Stimulated activated CD8-positive, alpha-beta memory T cell treated with anti-CD3 and anti-CD28 coated beads, Interleukin-15, amount 100 ng/mL, for 48 hours (primary cell): ENCODE data around the gene FGGY.
A peak's percentile ranks its signal among the peaks of the same experiment; 100 is the strongest.
"Not testable (repeated sequence)": the region's sequence is repeated elsewhere in the genome, so short reads cannot be mapped to it uniquely, and the experiment has no call there.

Source experiments
- DNase-seq, 2 donors: peaks; one replicate each; pipeline ENCODE4 v3.0.0-alpha.2; 2020; ENCODE audit warnings: low read depth in 2 of 2

Gene FGGY

GRCh38 chr1:59289570-59289969 lies 7.3 kb upstream of the FGGY start:
- no peak for DNase-seq

- peak in 1 of 2 donors; percentile 7 for DNase-seq
These were observed 6.5 kb upstream of the FGGY start for GRCh38 chr1:59290193-59290949.

DNA sequence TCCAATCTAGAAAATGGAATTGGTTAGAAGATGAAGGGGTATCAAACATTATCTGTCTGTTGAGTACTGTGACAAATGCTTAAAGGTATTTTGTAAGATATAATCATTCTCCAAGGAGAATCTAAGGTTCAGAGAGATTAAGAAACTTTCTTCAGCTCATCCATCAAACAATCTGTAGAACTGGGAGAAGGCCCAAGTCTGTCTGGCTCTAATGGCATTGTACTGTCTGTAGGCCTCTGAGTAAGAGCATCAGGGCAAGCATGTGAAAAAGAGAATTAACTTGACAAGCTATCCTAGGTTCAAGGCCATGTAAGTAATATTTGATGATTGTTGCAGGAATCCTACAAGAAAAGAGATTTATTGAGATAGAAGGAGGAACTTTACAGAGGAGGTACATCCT lies 5.3 kb upstream of the FGGY start:
- no peak for DNase-seq

DNA sequence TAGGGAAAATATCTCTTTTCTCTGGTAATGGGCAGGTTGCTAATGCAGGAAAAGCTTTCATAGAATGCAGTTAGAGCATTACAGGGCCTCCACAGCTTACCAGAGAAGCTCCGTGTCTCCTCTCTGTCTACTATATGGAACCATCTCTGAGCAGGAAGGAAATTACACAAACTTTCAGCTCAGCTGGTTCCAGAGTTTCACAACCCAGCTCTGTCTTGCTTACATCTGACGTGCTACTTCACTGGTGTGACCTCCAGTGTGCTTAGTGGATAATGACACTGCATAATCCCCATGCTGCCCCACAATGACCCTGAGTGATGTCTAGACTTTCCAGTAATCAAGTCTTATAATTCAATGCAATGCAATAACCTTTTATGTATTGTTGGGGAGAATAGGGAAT lies 4.3 kb upstream of the FGGY start:
- no peak for DNase-seq

- DNase-seq = no peak
These were observed 3.7 kb upstream of the FGGY start for GRCh38 chr1:59293206-59293605.

- DNase-seq = no peak
These were observed 3.0 kb upstream of the FGGY start for GRCh38 chr1:59293849-59294248.

DNA sequence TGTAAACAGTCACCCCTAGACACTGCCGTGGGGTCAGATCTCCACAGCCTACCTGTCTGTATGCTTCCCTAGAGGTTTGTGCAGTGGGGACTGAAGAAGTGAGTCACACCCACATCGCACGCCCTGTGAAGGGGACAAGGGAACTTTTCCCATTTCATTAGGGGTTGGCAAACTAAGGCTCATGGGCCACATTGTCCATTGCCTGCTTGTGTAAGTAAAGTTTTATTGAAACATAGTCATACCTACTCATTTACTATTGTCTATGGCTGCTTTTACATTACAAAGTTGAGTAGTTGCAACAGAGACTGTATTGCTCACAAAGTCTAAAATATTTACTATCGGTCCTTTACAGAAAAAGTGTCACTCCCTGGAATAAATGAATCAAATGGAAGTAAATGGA lies 2.5 kb upstream of the FGGY start:
- no peak for DNase-seq

DNA sequence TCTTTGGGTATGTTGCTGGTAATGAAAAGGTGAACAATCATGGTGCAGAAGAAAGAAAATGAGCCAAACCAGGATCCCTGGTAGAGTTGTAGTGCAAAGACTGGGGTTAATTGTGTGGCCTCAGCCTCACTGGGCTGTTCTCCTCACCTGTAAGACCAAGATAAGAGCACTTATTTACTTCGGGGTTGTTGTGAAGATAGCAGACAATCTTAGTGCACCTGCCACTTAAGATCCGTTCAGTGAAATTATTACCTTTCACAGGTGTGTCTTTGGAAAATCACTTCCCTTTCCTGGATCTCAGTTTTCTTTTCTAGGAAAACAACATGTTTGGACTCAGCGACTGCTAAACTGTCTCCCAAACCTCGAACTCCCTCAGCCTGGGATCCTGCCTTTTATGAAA lies 1.3 kb upstream of the FGGY start:
- no peak for DNase-seq

DNA sequence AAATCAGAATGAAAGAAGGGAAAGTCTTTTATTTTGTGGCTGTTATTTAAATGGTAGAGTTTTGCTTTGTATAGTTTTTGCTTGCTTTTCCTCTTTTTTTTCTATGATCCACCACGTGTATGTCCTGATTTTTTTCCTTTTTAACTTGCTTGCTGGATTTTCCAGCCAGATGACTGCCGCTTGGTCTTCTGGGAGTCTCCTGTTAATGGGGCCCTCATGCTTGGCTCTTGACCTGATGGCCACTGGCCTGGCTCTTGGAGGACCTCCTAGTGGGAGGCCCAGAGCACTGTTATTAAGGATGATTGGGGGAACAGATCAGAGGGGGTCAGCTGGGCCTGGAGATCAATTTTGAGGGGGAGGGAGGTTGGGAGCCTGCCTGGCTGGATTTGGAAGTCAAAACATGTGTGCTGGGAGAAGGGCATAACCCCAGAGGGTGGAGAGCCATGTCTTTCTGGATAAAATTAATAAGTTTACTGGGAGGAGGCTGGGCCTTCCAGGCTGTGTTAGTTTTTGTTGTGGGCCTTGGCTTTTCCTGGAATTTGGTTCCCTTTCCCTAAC lies 1.2 kb downstream of the FGGY start:
- no peak for DNase-seq

DNA sequence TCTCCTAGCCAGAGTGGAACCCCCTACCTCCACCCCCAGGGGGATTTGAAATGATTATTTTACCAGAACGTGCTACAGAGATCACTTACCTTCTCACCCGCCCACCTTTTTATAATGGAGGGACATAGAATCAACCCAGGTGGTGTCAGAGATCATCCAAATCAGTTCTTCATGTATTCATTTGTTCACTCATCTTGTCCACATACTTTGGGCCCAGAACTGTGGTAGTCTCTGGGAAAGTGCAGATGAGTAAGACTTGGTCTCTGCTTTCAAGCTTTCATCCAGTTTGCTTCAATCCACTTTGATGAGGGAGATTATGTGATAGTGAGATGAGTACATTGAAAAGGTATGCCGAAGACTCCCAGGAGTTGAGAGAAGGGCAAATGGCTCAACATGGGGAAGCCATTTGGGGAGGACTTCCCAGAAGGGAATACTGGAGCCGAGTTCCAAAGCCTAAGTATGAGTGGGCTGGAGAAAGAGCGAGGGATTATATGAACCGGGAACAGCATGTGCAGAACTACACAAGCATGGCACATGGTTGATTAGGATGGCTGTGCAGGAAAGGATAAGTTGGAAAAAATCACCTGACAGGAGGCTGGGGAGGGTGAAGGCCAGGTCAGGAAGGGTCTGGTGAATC lies 1.9 kb downstream of the FGGY start:
- no peak for DNase-seq

GRCh38 chr1:59299670-59300069 lies 2.8 kb downstream of the FGGY start:
- DNase-seq = not testable (repeated sequence)

- no peak for DNase-seq
These were observed 5.4 kb downstream of the FGGY start for GRCh38 chr1:59302297-59302696.

DNA sequence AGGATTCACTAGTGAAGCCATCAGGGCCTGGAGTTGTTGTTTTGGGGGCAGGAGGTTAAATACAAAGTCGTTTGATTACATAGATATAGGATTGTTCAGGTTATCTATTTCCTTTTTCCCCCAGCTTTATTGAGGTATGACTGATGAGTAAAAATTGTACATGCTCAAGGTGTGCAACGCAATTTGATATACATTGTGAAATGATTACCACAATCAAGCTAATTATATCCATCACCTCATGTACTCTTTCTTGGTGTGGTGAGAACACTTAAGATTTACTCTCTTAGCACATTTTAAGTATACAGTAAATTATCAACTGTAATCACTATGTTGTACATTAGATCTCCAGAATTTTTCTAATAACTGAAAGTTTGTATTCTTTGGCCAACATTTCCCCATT lies 6.0 kb downstream of the FGGY start:
- DNase-seq = no peak

DNA sequence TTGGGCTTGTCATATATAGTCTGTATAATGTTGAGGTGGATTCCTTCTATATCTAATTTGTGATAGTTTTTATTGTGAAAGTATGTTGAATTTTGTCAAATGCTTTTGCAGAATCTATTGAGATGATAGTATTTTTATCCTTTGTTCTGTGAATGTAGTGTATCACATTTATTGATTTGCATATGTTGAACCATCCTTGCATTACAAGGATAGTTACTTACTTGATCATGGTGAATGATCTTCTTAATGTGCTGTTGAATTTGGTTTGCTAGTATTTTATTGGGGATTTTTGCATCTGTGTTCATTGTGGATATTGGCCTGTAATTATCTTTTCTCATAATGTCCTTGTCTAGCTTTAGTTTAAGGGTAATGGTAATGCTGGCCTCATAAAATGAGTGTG lies 8.3 kb downstream of the FGGY start:
- no peak for DNase-seq

DNA sequence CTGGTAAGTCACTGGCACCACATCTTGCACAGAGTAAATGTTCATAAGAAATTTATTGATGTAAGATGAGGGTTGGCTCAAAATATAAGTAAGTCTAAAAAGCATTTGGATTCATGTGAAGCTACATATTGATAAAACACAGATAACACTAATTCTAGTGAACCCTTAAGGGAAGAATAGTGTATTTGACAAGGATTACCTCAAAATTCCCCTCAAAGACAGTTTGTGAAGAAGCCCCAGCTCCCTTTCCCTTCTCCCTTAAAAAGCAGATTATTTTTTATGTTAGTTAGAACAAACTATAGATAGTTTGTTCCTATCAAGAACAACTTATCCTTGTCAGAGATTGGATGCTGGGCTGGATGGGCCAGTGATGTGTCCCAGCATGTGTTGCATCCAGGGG lies 10.7 kb downstream of the FGGY start:
- no peak for DNase-seq

- DNase-seq = no peak
These were observed 11.9 kb downstream of the FGGY start for GRCh38 chr1:59308839-59309238.

DNA sequence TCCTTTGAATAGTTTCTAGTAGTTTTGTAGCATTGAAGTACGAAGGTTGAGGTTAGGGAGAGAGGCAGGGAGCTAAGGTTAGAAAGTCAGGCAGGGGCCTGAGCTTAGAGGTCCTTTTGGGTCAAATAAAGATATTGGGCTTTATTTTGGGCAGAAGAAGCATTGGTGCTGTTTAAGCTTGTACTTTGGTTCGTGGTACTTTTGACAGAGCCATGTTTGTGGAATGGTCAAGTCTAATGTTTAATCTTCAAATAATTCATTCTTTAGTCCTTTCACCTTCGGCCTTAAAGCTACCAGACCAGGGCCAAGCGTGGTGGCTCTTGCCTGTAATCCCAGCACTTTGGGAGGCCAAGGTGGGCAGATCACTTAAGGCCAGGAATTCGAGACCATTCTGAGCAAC lies 12.5 kb downstream of the FGGY start:
- no peak for DNase-seq

- DNase-seq = no peak
These were observed 13.1 kb downstream of the FGGY start for GRCh38 chr1:59309795-59310548.

GRCh38 chr1:59310549-59311250 lies 13.8 kb downstream of the FGGY start:
- no peak for DNase-seq

GRCh38 chr1:59314776-59315528 lies 18.1 kb downstream of the FGGY start:
- no peak for DNase-seq
